B cell (primary cell): ENCODE measurements around the gene DOCK8.

ENCODE experiments used
- CTCF ChIP-seq: fragments of 200-600 bp; IDR thresholded peaks from one replicate; pipeline ENCODE4 v1.8.0; 2022; ENCODE audit warnings: antibody characterized with exemption, mild to moderate bottlenecking
- EZH2 ChIP-seq: IDR thresholded peaks from 2 replicates; pipeline ENCODE4 v1.6.1; 2012; ENCODE audit warnings: borderline replicate concordance, low read depth, mild to moderate bottlenecking, moderate library complexity, low read length; ENCODE audit not compliant: insufficient read depth, poor library complexity, severe bottlenecking

GRCh38 chr9:281741-282645, 67.3 kb downstream of the DOCK8 start:
- TF ChIP-seq CTCF, result no peak
- no peak for TF ChIP-seq EZH2
